Activated naive CD4-positive, alpha-beta T cell treated with Interleukin-2 at 50 U/mL for 16 hours (primary cell): ENCODE results near the gene LCN10.

Experiments
- DNase-seq: peaks from one replicate; pipeline ENCODE4 v3.0.0-alpha.2; 2020

LCN10 gene

GRCh38 chr9:136754059-136754572 lies 11.4 kb upstream of the LCN10 start:
- no peak for DNase-seq

GRCh38 chr9:136753371-136754058 lies 10.8 kb upstream of the LCN10 start:
- no peak for DNase-seq

GRCh38 chr9:136751814-136752213 lies 9.1 kb upstream of the LCN10 start:
- DNase-seq, result no peak

DNA sequence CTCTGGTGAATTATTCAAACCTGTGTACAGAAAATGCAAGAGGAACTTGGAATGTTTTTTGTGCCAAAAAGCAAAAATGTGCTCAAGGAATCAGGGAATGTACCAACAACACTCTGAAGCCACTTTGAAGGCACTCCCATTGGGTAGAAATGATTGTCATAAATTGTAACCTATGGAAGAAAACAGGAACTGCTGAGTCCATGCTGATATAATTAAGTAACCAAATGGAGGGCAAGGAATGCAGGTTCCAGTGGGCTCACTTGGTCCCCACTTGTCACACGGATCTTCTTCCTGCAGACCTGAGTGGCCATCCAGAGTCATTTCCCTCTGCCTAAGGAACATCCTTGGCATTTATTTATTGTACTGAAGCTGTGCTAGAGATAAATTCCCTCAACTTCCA lies 8.5 kb upstream of the LCN10 start:
- DNase-seq, result no peak

DNA sequence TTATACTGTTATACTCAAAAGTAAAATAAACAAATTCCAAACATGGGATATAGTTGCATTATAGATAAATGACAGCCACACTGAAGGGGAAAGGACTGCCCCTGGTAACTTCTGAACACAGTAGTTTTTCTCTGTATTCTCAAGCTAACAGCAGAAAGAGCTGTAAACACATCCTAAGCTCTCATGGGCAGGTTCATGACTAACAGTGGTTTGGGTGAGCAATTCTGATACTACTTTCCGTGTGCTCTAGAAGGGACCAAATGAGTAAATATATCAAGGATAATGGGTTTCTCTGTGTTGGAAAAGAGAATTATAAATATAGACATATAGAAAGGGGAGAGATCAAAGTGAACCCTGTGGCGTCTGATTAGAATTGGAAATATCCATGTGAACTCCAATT lies 7.8 kb upstream of the LCN10 start:
- DNase-seq, result no peak

- no peak for DNase-seq
These were observed 6.2 kb upstream of the LCN10 start for GRCh38 chr9:136748666-136749611.

GRCh38 chr9:136748201-136748600 lies 5.5 kb upstream of the LCN10 start, which contains the start of gene LCN6:
Gene LCN6, minus strand, starts transcription at chr9:136748525. Its CDS starts 42 bp downstream, at chr9:136748483.
- no peak for DNase-seq

DNA sequence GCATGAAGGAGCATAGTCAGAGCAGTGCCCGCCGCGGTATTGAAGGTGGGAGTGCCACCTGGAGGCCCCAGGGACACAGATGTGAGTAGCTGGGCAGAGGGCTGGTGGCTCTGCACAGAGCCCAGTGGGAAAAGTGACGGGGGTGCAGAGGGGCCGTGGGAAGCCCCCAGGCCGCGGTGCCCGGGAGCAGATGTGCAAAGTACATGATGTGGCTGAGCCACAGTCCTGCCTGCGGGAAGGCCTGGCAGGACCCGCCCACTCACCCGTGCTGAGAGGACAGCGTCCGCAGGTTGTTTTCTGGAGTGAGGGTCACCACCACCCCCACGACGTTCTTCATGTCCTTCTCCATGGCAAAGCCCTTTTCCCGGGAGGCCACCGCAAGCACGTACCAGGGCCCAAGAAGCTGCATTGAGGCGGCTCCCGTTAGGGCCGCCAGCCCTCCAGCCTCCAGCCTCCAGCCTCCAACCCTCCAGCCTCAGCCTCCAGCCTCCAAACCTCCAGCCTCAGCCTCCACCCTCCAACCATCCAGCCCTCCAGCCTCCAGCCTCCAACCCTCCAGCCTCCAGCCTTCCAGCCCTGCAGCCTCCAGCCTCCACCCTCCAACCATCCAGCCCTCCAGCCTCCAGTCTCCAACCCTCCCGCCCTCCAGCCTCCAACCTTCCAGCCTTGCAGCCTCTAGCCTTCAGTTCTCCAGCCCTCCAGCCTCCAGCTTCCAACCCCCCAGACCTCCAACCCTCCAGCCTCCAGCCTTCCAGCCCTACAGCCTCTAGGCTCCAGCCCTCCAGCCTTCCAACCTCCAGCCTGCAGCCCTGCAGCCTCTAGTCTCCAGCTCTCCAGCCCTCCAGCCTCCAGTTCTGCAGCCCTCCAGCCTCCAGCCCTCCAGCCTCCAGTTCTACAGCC lies 4.7 kb upstream of the LCN10 start:
- no peak for DNase-seq

DNA sequence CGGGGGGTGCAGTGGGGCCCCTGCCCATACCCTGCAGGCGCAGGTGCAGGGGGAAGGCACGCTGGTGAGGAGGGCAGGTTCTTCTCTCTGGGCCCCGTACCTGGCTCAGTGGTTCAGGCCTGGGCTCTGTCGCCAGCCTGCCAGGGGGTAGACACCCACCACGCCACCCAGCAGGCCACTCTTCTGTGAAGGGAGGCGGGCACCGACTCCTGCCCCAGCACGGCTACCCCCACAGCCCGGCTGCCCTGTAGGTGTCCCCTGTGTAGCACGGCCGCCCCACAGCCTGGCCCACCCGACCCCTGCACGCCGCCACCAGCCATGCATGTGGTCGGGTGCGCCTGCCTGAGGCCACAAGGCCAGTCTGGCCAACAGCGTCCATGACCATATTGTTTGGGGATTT lies 3.9 kb upstream of the LCN10 start:
- no peak for DNase-seq

DNA sequence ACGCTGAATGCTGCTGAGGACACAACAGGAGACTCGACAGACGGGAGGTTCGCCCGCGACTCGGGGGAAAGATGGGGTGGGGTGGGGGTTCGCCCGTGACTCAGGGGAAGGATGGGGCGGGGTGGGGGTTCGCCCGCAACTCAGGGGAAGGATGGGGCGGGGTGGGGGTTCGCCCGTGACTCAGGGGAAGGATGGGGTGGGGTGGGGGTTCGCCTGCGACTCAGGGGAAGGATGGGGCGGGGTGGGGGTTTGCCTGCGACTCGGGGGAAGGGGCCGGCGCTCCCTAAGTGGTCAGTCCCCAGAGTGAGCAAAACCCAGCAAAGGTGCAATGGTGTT lies 3.4 kb upstream of the LCN10 start:
- no peak for DNase-seq

GRCh38 chr9:136745389-136746154 lies 2.8 kb upstream of the LCN10 start:
- DNase-seq, result no peak

DNA sequence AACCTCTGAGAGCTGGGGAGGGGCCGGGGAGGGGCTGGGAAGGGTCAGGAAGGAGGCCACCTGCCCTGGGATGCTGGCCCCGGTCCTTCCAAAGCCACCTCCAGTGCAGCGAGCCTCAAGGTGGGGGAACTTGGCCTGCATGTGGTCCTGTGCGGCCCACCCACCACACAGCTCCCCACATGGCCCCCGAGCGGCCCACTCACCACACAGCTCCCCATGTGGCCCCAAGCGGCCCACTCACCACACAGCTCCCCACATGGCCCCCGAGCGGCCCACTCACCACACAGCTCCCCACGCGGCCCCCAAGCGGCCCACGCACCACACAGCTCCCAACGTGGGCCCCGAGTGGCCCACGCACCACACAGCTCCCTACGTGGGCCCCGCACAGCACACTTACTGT lies 2.0 kb upstream of the LCN10 start:
- DNase-seq, result no peak

DNA sequence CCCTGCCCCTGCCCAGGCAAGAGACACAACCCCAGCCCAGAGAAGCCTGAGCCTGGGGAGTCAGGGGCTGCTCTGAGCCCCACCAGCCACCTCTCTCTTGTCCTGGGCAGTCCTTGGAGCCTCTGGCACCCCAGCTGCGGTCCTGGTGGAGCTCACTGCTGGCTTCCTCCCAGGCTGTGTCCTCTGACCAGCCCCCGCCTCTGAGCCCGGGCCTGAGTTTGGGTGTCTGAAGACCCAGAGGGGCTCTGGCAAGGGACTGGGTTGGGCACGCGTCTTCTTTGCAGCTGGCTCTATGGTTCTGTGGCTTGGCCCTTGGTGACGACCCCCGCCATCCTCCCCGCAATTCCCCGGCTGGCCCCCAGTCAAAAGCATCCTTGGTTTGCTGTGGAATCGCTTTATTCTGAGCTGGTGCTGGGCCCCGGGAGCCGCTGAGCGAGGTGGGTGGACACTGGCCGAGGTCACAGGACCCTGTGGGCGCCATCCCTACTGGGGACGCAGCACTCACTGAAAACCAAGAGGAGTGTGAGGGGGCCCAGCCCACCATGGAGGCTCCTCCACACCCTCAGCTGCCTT lies 985 bp upstream of the LCN10 start:
- DNase-seq, result no peak

GRCh38 chr9:136741883-136742571 lies 713 bp downstream of the LCN10 start:
- DNase-seq, result peak; percentile 39

DNA sequence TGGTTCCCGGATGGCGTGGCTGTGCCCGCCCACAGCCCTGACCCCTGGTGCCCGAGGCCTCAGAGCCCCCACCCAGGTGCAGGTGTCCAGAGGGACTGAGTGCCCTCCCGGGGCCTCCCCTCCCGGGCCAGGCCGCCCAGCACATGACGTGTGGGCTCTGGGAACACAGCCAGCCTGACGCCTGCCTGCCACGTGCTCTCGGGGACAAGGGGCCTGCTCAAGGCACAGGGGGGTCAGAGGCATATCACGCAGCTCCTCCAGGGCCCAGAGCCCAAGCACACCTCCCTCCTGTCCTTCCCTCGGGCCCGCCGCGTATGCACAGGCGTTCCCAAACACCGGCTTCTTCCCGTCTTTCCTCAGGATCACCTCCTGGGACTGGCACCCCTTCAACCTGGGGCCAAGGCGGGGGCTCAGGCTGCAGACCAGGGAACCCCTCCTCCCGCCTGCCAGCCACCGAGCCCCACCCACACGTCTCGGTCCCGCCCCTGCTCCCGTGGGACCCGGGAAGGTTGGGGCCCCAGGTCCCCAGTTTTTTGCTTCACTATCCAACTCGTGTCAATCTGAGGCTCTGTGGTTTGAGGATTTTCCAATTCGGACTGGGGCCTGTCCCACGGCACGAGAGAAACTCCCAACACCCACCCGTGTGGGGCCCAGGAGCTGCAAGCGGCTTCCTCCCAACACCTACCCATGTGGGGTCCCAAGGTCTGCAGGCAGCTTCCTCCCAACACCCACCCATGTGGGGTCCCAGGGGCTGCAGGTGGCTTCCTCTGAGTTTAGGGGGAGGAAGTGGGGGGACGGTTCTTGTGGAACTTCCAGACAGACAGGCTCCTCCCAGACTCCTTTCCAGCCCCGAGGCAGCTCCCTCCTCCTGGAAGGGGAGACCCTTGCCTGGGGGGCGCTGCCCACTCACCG lies 1.5 kb downstream of the LCN10 start:
- no peak for DNase-seq

DNA sequence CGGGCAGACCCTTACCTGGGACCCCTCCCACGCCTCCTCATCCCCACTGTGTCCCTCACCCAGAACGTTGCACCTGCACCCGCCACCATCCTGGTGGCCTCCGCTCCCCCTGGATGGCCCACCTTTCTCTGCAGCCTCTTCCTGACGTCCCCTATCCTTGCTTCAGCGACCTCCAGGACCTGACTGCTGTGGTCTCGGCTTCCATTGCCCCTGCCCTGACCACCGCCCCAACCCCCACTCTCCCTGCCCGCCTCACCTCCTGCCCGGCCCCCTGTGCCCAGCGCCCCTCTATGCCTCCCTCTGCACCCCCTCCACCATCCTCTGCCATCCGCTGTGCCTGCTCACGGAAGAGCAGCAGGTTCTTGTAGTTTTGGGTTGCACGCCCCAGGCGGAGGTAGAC lies 2.2 kb downstream of the LCN10 start:
- no peak for DNase-seq

DNA sequence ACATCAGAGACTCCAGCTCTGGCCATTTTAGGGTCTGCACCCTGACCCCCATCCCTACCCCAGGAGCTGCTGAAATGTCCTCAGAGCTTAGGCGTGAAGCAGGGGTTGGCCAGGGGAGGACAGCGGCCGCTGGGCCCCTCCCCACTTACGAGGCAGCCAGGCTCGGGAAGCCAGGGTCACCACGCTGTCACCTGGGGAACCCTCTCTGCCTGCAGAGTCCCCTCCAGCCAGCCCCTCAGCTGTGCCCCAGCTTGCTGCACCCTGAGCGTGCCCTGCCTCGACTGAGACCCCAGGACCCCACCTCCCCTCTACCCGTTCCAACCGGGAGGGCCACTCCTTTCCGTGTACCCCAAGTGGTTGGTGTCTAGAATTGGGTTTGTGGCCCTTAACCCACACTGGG lies 2.7 kb downstream of the LCN10 start:
- DNase-seq, result no peak

DNA sequence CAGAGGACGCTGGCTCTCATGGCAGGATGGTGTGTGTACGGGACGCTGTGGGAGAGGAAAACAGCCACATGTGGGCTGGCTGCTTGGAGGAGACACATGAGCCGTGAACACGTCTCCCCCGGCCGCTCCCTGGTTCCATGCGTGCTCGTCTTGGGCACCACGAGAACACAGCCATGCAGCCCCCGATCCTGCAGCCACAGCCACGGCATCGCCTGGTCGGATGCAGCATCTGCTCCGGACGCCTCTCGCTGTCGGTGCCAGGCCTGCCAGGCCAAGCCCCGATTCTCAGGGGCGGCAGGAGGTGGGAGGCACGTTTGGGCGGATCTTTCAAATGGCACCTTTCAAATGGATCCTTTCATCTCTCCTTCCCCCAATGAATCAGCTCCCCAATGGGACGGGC lies 3.2 kb downstream of the LCN10 start:
- DNase-seq, result no peak

DNA sequence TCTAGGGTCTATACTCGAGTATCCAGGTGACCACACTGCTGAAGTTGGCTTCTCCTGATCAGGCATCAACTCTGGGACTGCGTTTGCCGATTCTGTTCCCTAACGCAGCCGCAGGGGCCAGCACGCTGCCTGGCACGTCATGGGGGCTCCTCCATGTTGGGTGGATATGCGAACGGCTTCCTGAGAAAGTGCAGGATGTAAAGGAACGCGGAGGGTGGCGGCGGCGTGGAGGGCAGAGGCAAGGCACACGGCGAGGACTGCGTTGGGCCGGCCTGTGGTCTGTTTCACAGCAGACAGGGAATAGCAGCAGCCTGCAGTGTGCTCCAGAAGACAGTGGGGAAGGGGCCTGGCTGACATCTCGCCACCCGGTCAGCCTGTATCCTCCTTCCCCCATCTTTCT lies 3.8 kb downstream of the LCN10 start:
- DNase-seq, result no peak

- no peak for DNase-seq
These were observed 6.8 kb downstream of the LCN10 start for GRCh38 chr9:136735812-136736480.
